Activated T-helper 2 cell treated with anti-CD3 and anti-CD28 coated beads, Interferon-gamma antibody, Interleukin-2, Interleukin-4, amounts not matched to agents 10 μg/mL and 5 μg/mL and 100 μg/mL, durations not matched to agents 14 hours and 24 hours and 36 hours (primary cell): Measurements from ENCODE around the gene MDH2. TPM values are rescaled to one million over a fixed set of nuclear protein-coding genes. Genes with fewer than 3 reads are reported as not detected.
"Not testable (repeated sequence)": the region's sequence is repeated elsewhere in the genome, so short reads cannot be mapped to it uniquely, and the experiment has no call there.

Source experiments
- DNase-seq: peaks from one replicate; pipeline ENCODE4 v3.0.0; 2021; ENCODE audit warnings: low spot score
- H3K27ac Mint-ChIP-seq: one replicate; pipeline ENCODE4 v1.8.0; 2021; ENCODE audit warnings: mixed read lengths
- H3K27me3 Mint-ChIP-seq: one replicate; pipeline ENCODE4 v1.8.0; 2021; ENCODE audit warnings: low read depth, mixed read lengths
- H3K36me3 Mint-ChIP-seq: one replicate; pipeline ENCODE4 v1.8.0; 2021; ENCODE audit warnings: low read depth, mixed read lengths
- H3K4me1 Mint-ChIP-seq: one replicate; pipeline ENCODE4 v1.8.0; 2021; ENCODE audit warnings: low read depth, mixed read lengths
- H3K4me3 Mint-ChIP-seq: one replicate; pipeline ENCODE4 v1.8.0; 2021; ENCODE audit warnings: low read depth, mild to moderate bottlenecking, moderate library complexity, mixed read lengths
- H3K9me3 Mint-ChIP-seq: one replicate; pipeline ENCODE4 v1.8.0; 2021; ENCODE audit warnings: mixed read lengths
- intact Hi-C: fragments of 100-400 bp; cut with micrococcal nuclease; formaldehyde crosslinking; loops from one replicate; pipeline ENCODE4 v1.15.1; 2023
- total RNA-seq: library from RNA; stranded (reverse); gene quantifications from 2 replicates; pipeline ENCODE4 v1.2.3, GENCODE V29; 2022

MDH2 gene
- total RNA-seq, 1 donor from 2014 or later = 268 TPM

DNA sequence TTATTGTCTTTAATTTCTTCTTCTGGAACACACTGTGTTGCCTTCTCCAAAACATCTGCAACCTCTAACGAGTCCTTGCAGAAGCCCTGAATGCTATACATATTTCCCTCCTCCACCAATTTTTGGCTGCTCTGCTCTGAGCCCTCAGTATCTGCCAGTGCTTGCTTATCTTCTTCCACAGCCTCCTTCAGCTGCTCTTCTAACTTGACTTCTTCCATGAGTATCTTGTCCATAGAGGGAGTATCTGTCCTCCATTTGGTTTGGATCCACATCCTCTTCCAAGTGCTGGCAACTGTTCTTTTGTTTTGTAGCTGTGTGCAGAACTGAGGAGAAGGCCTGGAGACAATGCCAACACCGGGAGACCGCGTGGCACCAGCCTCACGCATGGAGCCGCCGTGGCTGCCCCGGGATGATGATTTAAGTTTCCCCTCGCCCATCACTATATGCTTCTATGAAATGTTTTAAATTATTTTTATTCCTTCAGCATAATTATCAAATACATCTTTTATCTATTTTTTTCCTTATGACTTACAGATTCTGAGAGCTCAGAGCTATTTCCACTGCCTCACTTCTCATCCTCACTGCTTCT, 65.2 kb downstream of the MDH2 start:
- H3K4me3 Mint-ChIP-seq, H3K9me3 Mint-ChIP-seq, H3K4me1 Mint-ChIP-seq, DNase-seq, intact Hi-C loops, H3K27me3 Mint-ChIP-seq, H3K36me3 Mint-ChIP-seq, H3K27ac Mint-ChIP-seq: not testable (repeated sequence)

DNA sequence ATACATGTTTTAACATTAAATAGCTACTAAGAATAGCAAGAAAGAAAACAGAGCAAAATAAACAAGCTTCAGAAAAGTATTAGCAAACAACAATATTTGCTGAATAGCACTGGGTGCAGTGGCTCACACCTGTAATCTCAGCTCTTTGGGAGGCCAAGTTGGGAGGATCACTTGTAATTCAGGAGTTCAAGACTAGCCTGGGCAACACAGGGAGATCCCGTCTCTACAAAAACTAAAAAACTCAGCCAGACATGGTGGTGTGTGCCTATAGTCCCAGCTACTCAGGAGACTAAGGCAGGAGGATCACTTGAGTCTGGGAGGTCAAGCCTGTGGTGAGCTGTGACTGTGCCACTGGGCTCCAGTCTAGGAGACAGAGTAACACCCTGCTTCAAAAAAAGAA, 66.8 kb downstream of the MDH2 start:
- H3K4me1 Mint-ChIP-seq, H3K27me3 Mint-ChIP-seq, H3K36me3 Mint-ChIP-seq, H3K4me3 Mint-ChIP-seq, DNase-seq, H3K27ac Mint-ChIP-seq, H3K9me3 Mint-ChIP-seq, intact Hi-C loops: not testable (repeated sequence)

Other genes with a start within 250 kb of the MDH2 start
- not detected in 2 replicates for gene CCL24, start 234.3 kb upstream of the MDH2 start, total RNA-seq
- 139 and 143 TPM in 2 replicates for gene RHBDD2, start 169.1 kb upstream of the MDH2 start, total RNA-seq
- gene POR, start 133.0 kb upstream of the MDH2 start, total RNA-seq = 105 and 106 TPM in 2 replicates
- 62.4 and 63.7 TPM in 2 replicates for gene TMEM120A, start 53.5 kb upstream of the MDH2 start, total RNA-seq
- gene STYXL1, start 106 bp upstream of the MDH2 start, total RNA-seq = 27.7 and 36.1 TPM in 2 replicates
- gene SRRM3, start 153.8 kb downstream of the MDH2 start, total RNA-seq = 0.11 and 0.23 TPM in 2 replicates